Body of pancreas (tissue), 4 donors: ENCODE results near the gene TNFRSF18. TPM values are rescaled to one million over a fixed set of nuclear protein-coding genes. Genes with fewer than 3 reads are reported as not detected.

Source experiments
- ATAC-seq: fragments of 150-250 bp; one replicate; pipeline ENCODE4 v1.9.1; 2016
- DNase-seq, 4 donors: peaks; one replicate each; pipeline ENCODE4 v3.0.0-alpha.2; 2019
- H3K27ac ChIP-seq, 4 donors: fragments of 200-600 bp; sonication (generic); 1 replicate in 3 of 4; 2 replicates in 1 of 4; pipeline versions ENCODE4 v1.5.1 to v1.6.1; 2016 to 2019; ENCODE audit warnings: mild to moderate bottlenecking in 1 of 4, mixed read lengths in 1 of 4, moderate library complexity in 1 of 4
- H3K27me3 ChIP-seq, 2 donors: fragments of 200-600 bp; sonication (generic); one replicate each; pipeline ENCODE4 v1.6.0; 2016; ENCODE audit warnings: mild to moderate bottlenecking in 1 of 2
- H3K36me3 ChIP-seq, 2 donors: fragments of 200-600 bp; sonication (generic); replicated peaks in 1 of 2; 2 replicates each; pipeline ENCODE4 v1.5.1; 2016; ENCODE audit warnings: low read depth in 2 of 2; ENCODE audit not compliant: insufficient read depth in 1 of 2
- H3K4me1 ChIP-seq: fragments of 200-600 bp; sonication (generic); one replicate; pipeline ENCODE4 v1.6.0; 2016
- H3K4me3 ChIP-seq, 2 donors: fragments of 200-600 bp; sonication (generic); 1 replicate in 1 of 2; 2 replicates in 1 of 2; pipeline ENCODE4 v1.5.1; 2016 to 2019
- H3K9me3 ChIP-seq, 3 donors: fragments of 200-600 bp; sonication (generic); 1 replicate in 2 of 3; 2 replicates in 1 of 3; pipeline ENCODE4 v1.5.1; 2016
- POLR2A ChIP-seq, 3 donors: fragments of 450-650 bp; IDR thresholded peaks; one replicate each; pipeline ENCODE4 v1.6.1; 2016; ENCODE audit warnings: antibody characterized with exemption in 3 of 3, mild to moderate bottlenecking in 2 of 3
- WGBS, 2 donors: methylation state at CpG; one replicate each; pipeline ENCODE4 v1.1.5; 2017; 5-methylcytosine and 5-hydroxymethylcytosine counted together
- intact Hi-C: fragments of 100-400 bp; cut with DNase I; formaldehyde crosslinking; loops from one replicate; pipeline ENCODE4 v1.15.1; 2023
- total RNA-seq, 2 donors: library from RNA; depleted of rRNA; stranded (reverse); fragments of >200 nt; gene quantifications; one replicate each; pipeline ENCODE4 v1.1.0, GENCODE V29; 2016
- TF ChIP-seq, protein P1 (sequence below), 7 experiments: fragments of 450-650 bp in 4 of 7; fragments of 200-600 bp in 3 of 7; sonication (generic) in 3 of 7; IDR thresholded peaks; one replicate each; pipeline ENCODE4 v1.5.1; 2016 to 2019; ENCODE audit warnings: antibody characterized with exemption in 7 of 7

TNFRSF18 gene
- total RNA-seq, 2 donors from 2014 or later = not detected

DNA sequence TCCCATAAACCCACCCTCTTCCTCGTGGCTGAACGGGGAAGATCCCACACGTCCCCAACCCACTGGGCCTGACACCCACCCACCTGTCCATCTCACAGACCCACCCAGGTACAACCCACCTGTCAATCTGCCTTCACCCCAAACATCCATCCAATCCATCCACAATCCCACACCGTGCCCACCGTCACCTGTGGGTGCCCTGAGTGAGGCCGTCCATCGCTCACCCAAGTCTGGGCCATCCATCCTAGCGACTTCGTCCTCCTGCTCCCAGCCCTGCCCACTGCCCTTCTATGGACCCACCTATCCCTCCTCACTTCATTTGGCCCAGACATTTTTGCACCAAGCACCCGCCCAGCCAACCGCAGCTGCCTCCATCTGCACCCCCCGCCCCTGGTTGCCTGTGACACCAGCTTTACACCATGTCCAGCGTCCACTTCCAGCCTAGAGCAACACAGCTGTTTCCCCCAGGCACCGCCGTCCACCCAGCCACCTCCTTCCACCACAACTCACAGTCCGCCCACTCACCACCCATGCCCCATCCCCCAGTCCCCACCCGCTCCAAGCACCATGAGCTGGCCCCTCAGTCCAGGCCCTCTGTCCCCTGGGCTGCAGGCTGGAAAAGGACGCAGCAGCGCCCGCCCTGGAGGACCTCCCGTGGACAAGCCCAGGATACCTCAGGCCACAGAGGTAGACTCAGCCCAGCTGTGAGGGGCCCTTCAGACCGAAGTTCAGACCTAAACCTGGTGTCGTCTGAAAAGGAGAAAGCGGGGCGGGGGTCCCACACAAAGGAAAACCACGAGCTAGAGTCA, 25.1 kb downstream of the TNFRSF18 start:
- no peak overlapping the region for H3K27ac ChIP-seq

DNA sequence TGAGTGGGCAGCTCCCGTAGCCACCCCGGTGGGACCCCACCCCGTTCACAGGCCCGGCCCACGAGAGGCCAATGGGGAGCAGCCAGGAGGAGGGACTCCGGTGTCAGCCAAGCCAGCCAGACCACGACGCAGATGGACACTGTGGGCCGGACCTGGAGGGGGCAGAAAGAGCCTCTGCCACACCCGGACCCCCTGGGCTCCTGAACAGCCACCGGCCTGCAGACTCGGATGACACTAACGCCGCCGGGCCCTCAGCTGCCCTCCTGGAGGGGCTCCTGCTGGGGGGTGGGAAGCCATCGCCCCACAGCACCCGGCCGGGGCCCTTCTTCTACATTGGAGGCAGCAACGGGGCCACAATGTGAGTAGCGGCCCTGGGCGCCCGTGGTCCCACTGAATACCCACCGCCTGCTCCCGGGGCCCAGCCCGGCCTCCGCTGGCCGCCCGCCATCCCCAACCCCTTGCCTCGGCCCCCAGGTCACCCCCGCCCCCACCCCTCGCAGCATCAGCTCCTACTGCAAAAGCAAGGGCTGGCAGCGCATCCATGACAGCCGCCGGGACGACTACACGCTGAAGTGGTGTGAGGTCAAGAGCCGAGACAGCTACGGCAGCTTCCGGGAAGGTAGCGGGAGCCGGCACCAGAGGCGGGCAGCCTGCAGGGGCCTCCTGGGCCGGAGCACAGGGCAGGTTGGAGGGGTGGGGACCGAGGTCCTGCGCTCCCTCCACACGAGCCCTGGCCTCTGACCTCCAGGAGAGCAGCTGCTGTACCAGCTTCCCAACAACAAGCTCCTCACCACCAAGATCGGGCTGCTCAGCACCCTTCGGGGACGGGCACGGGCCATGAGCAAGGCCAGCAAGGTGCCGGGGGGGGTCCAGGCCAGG, 26.2 kb downstream of the TNFRSF18 start:
- ATAC-seq (no peak), DNase-seq (peak in 2 of 4 donors; percentile 4 to 11)
- TF ChIP-seq POLR2A (IDR thresholded peaks at IDR 0.05) = no peak
- TF ChIP-seq, protein P1, sequence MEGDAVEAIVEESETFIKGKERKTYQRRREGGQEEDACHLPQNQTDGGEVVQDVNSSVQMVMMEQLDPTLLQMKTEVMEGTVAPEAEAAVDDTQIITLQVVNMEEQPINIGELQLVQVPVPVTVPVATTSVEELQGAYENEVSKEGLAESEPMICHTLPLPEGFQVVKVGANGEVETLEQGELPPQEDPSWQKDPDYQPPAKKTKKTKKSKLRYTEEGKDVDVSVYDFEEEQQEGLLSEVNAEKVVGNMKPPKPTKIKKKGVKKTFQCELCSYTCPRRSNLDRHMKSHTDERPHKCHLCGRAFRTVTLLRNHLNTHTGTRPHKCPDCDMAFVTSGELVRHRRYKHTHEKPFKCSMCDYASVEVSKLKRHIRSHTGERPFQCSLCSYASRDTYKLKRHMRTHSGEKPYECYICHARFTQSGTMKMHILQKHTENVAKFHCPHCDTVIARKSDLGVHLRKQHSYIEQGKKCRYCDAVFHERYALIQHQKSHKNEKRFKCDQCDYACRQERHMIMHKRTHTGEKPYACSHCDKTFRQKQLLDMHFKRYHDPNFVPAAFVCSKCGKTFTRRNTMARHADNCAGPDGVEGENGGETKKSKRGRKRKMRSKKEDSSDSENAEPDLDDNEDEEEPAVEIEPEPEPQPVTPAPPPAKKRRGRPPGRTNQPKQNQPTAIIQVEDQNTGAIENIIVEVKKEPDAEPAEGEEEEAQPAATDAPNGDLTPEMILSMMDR (IDR thresholded peaks at IDR 0.05) = no peak
- no peaks in the 10 kb centered on the region for H3K9me3 ChIP-seq
- no peaks in the 10 kb centered on the region for H3K27me3 ChIP-seq
- H3K4me3 ChIP-seq = no peak overlapping the region
- intact Hi-C loops = no loop called here
- WGBS, 2 donors = 83 to 85% methylated on average over 31 of the region's 51 CpGs
- no peaks in the 10 kb centered on the region for H3K36me3 ChIP-seq
- no peak overlapping the region for H3K27ac ChIP-seq
- no peaks in the 10 kb centered on the region for H3K4me1 ChIP-seq

More for the DNA sequence above, 25.1 kb downstream of the TNFRSF18 start:
- DNase-seq (peak in 1 of 4 donors; percentile 3), ATAC-seq (no peak)
- WGBS, 2 donors = 91% methylated on average over 21 to 26 of the region's 26 CpGs
- TF ChIP-seq, protein P1 (IDR thresholded peaks at IDR 0.05) = no peak
- TF ChIP-seq POLR2A (IDR thresholded peaks at IDR 0.05) = no peak
- no peak overlapping the region for H3K4me3 ChIP-seq
- H3K36me3 ChIP-seq = no peaks in the 10 kb centered on the region
- intact Hi-C loops = no loop called here
- no peaks in the 10 kb centered on the region for H3K27me3 ChIP-seq
- no peaks in the 10 kb centered on the region for H3K9me3 ChIP-seq
- H3K4me1 ChIP-seq = no peaks in the 10 kb centered on the region

DNA sequence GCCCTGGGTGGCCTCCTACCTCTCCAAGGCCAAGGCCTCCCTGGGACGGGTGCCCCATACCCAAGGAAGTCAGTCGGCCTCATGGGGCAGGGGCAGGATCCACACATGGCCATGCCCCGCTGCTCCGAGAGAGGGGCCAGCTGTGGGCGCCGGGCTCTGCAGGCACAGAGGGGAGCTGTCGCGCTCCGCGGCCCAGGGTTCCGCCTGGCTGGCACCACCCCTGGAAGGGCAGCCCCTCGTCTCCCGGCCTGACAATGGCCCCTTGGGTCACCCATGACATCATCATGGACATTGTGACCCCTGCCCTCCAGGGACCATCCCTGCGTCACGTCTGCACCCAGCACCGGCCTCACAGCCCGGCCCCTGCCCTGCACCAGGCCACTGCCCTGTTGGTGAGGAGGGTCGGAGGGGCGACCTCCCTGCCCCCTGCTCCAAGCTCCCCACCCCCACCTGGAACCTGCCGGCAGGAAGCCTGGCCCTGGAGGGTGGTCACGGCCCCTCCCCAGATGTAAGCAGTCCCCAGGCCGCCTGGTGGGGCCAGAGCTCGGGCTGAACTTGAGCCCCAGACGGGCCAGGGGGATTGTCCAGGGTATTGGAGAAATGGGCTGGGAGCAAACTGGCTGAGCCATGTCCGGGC, 26.9 kb downstream of the TNFRSF18 start:
- 88 to 92% methylated on average over 9 to 20 of the region's 25 CpGs for WGBS, 2 donors
- DNase-seq (peak in 1 of 4 donors; percentile 8), ATAC-seq (no peak)
- Histone ChIP-seq H3K4me3 (no peak overlapping the region), H3K9me3 (no peaks in the 10 kb centered on the region), H3K4me1 (no peaks in the 10 kb centered on the region), H3K27ac (no peak overlapping the region), H3K27me3 (no peaks in the 10 kb centered on the region), H3K36me3 (no peaks in the 10 kb centered on the region)
- intact Hi-C loops = no loop called here
- no peak for TF ChIP-seq POLR2A (IDR thresholded peaks at IDR 0.05)
- TF ChIP-seq, protein P1 (IDR thresholded peaks at IDR 0.05) = no peak

DNA sequence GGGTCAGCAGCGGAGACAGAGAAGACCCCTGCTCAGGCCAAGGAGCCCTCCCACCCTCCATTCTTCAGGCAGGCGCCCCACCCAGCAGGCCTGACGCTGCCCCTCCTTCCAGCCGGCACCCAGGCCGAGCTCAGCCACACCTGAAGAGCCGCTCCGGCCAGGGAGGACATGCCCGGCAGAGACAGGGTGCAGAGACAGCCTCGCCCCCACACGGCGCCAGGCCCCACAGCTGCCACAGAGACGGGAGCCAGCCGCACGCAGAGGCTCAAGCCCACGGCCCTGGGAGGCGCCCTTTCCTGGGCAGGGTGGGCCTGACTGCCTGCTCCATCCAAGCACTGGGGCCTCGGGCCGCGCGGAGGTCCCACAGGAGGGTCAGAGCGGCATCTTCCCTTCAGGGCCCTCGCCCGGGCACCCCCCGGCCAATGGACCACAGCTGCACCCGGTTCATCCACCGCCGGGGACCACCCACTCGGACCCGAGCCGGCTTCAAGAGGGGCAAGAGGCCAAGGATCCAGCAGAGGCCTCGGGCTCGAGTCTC, 27.5 kb downstream of the TNFRSF18 start:
- H3K27ac ChIP-seq = no peak overlapping the region
- H3K4me3 ChIP-seq = no peak overlapping the region
- ATAC-seq = no peak
- intact Hi-C loops = no loop called here
- TF ChIP-seq, protein P1 (IDR thresholded peaks at IDR 0.05) = no peak
- no peak for TF ChIP-seq POLR2A (IDR thresholded peaks at IDR 0.05)
- no peaks in the 10 kb centered on the region for H3K27me3 ChIP-seq
- H3K36me3 ChIP-seq = no peaks in the 10 kb centered on the region
- peak in 1 of 4 donors; percentile 4 for DNase-seq
- H3K4me1 ChIP-seq = no peaks in the 10 kb centered on the region
- 90% methylated on average over 4 to 26 of the region's 32 CpGs for WGBS, 2 donors
- no peaks in the 10 kb centered on the region for H3K9me3 ChIP-seq
